HG02678 (cell line): ENCODE results near the gene UGGT2.
"Not testable (repeated sequence)": the region's sequence is repeated elsewhere in the genome, so short reads cannot be mapped to it uniquely, and the experiment has no call there.

ENCODE experiments used
- ATAC-seq: cut with Tn5 transposase; IDR thresholded peaks from one replicate; pipeline ENCODE4 v1.9.1; 2021; ENCODE audit warnings: mild to moderate bottlenecking, moderate library complexity; ENCODE audit not compliant: unreplicated experiment

The UGGT2 gene

GRCh38 chr13:96050955-96051354 is 2.2 kb downstream of the UGGT2 start:
- not testable (repeated sequence) for ATAC-seq

DNA sequence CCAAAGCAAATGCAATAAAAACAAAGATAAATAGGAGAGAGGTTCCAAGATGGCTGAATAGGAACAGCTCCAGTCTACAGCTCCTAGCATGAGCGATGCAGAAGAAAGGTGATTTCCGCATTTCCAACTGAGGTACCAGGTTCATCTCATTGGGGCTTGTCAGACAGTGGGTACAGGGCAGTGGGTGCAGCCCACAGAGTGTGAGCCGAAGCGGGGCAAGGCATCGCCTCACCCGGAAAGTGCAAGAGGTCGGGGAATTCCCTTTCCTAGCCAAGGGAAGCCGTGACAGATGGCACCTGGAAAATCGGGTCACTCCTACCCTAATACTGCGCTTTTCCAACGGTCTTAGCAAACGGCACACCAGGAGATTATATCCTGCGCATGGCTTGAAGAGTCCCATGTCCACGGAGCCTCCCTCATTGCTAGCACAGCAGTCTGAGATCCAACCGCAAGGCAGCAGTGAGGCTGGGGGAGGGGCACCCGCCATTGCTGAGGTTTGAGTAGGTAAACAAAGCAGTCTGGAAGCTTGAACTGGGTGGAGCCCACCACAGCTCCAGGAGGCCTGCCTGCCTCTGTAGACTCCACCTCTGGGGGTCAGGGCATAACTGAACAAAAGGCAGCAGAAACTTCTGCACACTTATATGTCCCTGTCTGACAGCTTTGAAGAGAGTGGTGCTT is 6.6 kb downstream of the UGGT2 start:
- not testable (repeated sequence) for ATAC-seq

DNA sequence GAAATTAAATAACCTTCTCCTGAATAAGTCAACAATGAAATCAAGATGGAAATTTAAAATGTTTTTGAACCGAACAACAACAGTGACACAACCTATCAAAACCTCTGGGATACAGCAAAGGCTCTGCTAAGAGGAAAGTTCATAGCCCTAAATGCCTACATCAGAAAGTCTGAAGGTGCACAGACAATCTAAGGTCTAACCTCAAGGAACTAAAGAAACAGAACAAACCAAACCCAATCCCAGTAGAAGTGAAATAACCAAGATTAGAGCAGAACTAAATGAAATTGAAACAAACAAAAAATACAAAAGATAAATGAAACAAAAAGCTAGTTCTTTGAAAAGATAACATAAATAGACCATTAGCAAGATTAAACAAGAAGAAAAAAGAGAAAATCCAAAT is 9.0 kb downstream of the UGGT2 start:
- ATAC-seq: no peak

DNA sequence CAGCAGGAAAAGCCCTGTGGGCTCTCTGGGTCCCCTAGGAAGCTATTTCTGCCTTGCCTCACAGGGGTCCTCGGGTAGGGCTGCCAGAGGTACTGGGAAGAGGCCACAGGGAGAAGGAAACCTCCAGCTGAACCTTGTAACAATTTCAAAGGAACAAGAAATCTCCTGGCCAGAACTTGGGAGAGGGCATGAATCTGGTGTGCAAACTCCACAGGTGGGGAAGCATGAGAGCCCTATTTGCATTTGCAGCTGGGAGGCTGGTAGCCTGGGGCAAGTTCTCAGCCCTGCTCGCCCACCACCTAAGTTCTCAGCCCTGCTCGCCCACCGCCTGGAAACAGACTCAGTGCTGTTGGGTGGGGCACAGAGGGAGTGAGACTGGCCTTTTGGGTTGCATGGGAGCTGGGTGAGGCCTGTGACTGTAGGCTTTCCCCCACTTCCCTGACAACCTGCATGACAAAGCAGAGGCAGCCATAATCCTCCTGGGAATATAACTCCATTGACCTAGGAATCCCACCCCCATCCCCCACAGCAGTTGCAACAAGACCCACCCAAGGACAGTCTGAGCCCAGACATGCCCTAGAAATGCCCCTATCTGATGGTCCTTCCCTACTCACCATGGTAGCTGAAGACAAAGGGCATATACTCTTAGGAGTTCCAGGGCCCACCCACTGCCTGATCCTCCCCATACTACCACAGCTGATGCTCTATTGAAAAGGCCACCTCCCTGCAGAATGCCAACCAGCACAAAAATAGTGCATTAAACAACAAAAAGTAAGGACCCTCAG is 11.7 kb downstream of the UGGT2 start:
- ATAC-seq: no peak

DNA sequence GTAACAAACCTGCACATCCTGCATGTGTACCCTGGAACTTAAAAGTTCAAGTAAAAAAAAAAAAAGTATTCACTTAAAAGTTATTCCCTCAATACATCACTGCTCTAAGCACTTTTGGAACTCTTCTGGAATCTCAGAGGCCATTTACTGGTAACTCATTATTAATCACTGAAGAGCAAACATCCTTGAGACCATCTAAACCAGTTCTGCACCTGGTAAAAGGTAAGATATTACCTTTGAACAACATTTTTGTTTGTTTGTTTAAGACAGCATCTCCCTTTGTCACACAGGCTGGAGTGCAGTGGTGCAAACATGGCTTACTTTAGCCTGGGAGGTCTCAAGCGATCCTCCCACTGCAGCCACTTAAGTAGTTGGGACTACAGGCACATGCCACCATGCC is 16.7 kb downstream of the UGGT2 start:
- ATAC-seq: no peak

DNA sequence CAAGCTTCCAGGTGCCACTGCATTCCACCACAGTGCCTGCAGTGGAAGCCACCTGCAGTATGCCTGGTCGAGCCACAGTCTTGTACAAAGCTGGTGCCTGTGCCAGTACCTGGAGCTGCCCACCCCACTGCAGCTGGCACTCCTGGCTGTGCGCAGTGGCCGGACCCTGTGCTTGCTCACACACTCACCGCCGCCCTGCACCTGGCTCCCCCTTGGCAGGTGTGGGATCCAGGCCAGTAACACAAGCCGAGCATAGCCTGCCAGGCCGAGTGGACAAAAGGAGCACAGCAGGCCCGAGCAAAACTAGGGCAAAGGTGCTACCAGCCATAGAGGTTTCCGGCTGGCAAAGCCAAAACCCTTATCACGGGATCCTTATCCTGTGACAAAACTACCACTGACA is 18.5 kb downstream of the UGGT2 start:
- no peak for ATAC-seq

DNA sequence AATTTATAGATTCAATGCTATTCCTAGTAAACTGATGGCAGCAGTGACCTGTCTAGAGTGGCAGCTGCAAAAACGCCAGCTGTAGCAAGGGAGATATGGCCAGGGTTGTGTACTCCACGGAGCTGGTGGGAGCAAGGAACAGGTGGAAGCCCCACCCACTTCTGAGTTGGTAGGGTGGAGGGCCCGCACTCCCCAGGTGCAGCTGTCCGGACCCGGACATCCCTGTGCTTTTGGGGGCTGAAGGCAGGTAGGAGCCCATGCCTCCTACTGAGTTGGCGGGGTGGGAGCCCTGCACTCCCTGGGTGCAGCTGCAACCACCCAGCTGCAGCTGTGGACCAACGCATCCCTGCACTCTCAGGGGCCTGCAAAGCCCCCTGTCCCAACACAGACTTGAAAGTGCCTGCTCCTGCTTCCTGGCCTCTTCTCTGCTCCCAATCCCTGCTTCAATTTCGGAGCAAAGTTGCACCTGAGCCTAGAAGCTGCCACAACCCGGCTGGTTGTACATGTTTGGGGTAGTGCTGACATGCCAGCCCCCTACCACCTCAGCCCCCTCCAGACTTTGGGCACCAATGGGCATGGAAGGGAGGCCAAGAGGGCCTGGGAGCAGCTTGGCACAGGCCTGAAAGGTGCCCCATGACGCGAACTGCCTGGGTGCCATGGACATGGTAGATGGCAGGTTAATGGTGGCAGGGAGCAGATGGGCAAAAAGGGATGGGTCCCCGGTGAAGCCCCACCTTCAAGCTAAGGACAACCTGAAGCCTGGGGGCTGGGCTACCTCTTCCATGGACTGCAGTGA is 19.8 kb downstream of the UGGT2 start:
- no peak for ATAC-seq

DNA sequence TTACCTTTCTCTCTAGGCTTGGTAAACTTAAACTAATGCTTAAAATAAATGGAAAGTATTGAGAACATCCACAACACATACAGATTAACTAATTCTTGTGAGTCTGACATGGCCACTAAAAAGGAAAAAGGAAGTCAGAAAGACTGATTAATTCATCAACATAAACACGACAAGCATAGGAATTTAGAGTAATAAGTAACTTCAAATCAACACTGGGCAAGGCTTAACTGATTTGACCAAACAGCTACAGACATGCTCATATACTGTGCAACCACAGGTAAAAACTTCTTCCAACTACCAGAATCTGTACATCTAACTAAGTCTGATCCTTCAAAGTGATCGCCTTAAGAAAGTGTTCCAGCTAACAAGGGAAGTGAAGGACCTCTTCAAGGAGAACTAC is 20.5 kb downstream of the UGGT2 start:
- no peak for ATAC-seq

DNA sequence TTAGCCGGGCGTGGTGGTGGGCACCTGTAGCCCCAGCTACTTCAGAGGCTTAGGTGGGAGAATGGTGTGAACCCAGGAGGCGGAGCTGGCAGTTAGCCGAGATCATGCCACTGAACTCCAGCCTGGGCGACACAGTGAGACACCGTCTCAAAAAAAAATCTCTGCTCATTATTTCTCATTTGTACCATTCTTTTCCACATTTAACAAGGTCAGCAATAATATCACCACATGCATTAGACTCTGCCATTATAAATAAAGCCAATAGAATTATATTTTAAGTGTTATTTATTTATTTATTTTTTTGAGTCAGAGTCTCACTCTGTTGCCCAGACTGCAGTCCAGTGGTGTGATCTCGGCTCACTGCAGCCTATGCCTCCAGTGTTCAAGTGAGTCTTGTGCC is 24.2 kb downstream of the UGGT2 start:
- no peak for ATAC-seq

DNA sequence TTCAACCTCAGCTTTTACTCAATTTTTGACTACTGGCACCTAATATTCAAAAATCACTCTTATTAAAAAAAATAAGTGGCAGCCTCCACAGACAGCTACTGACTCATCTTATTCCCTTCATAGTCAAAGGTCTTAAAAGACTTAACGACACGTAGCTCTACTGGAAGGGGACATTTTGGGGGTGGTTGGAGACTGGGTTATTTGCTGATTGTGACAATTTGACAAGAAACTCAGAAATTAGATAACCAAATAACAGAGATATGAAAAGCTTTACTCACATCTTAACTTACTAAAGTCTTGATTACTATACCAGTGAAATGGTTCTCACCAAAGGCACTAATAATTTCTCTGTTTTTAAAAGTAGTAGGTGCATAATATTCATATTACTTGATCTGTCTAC is 25.7 kb downstream of the UGGT2 start:
- no peak for ATAC-seq

DNA sequence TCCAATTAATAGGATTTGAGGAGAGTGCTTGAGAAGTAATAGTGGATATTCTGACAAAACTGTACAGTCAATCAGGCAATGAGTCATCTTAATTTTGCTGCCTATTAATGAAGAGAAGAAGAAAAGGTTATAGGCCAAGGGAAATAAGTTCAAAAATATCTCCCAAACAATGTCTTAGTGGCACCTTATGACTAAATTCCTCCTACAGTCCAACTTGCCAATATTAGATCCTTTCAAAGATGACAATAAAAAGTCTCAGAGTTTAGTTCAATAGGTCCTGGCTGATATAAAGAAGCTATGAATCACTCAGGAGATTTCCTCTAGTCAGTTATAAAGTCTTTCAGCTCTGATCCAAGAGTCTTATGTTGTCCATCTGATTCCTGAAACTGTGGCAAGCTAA is 27.9 kb downstream of the UGGT2 start:
- ATAC-seq: no peak

- no peak for ATAC-seq
Observed at GRCh38 chr13:96020931-96021330, 32.3 kb downstream of the UGGT2 start.

- ATAC-seq: peak; percentile 88
Observed at GRCh38 chr13:96020155-96020575, 33.0 kb downstream of the UGGT2 start.

GRCh38 chr13:96018135-96018534 is 35.1 kb downstream of the UGGT2 start:
- ATAC-seq: no peak

DNA sequence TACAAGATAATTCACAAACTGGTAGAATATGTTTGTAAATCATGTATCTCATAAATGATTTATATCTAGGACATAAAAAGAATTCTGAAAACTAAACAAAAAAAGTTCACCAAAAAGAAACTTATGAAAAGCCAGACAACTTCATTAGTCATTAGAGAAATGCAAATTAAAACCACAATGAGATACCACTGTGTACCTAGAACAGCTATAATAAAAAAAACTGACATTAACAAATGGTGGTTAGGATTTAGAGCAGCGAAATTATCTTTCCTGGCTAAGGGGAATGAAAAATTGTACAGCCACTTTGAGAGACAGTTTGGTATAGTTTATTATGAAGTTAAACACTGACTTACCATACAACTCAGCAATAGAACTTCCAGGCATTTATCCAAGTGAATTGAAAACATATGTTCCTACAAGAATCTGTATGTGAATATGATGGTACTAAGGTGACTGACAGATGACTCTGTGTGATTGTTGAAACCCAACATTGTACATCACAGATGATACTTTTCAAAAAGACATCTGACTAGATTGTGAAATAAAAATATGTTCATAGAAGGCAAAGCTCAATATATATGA is 41.8 kb downstream of the UGGT2 start:
- ATAC-seq: no peak

- no peak for ATAC-seq
Observed at GRCh38 chr13:96003304-96003703, 49.9 kb downstream of the UGGT2 start.

- ATAC-seq: no peak
Observed at GRCh38 chr13:96002322-96003131, 50.7 kb downstream of the UGGT2 start.

DNA sequence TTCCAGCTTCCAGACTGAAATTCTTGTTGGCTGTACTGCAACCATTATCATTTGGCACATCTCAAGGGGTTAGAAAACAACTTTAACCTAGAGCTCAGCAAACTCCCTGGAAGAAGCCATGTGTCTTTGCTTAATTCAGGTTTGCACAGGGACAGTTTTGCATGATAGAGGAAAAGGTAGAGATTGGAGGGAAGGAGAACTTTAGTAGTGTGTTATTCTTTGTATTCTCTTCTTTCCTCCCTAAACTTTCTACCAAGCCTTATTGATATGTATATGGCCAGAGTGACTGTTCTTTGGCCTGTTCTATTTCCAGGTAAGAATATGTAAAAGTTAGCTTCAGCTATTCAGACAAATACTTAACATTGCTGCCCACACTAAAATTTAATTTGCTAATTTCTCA is 53.1 kb downstream of the UGGT2 start:
- ATAC-seq: no peak

DNA sequence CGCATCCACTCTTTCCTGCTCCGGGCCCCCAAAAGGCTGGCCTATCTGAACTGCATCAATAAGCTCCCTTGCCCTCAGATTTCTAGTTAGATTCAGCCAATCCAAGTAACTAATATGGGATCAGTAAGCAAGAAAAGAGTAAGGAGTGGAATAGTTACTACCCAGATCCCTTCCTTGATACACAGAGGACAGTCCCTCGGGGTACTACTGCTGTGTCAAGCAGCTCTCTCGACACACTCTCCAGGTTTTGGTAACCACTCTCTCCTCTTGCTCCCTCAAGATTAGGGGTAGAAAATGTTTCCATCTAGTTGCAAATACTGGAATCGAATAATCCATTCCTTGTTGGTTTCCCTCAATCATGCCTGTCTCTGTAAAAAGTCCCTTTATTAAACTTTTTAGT is 65.4 kb downstream of the UGGT2 start:
- ATAC-seq: no peak

DNA sequence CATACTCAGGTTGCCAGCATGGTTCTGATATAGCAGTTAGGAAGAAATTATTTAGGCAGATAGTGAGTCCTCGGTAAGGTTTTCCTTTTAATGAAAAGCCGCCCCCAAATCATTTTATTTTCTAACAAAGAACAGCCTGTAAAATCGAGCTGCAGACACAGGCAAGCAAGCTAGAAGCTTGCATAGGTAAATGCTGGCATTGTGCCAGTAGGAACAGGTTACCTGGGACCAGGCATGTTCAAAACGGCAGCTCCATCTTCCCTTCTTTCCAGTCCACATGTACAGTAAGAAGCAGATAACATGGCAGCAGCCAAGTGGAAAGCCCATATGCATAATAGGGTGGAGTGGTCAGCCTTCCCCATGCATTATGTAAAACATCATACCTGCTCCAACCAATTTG is 71.1 kb downstream of the UGGT2 start:
- ATAC-seq: no peak

GRCh38 chr13:95972651-95973050 is 80.5 kb downstream of the UGGT2 start:
- not testable (repeated sequence) for ATAC-seq
